WTC11 (cell line): Measurements from ENCODE around the gene SHMT1. TPM values are rescaled to one million over a fixed set of nuclear protein-coding genes. Genes with fewer than 3 reads are reported as not detected.

Experiments
- ATAC-seq: fragments of 200-7000 bp; cut with Tn5 transposase; 2 replicates; pipeline ENCODE4 v1.10.0; 2021; ENCODE audit warnings: mild to moderate bottlenecking, moderate library complexity
- CTCF ChIA-PET: fragments of 300-600 bp; sonication (Branson Sonifier 250); formaldehyde crosslinking; loops from one replicate; lab custom pipeline; 2021; ENCODE audit warnings: antibody characterized with exemption; lab: Charles Lee
- POLR2A ChIA-PET: fragments of 350-600 bp; sonication (Branson Sonifier 250); formaldehyde crosslinking; loops from one replicate; lab custom pipeline; 2021; ENCODE audit warnings: antibody characterized with exemption; lab: Charles Lee
- DNase-seq: peaks from one replicate; pipeline ENCODE4 v3.0.0; 2021; ENCODE audit warnings: low spot score
- H3K27ac Mint-ChIP-seq: 2 replicates; pipeline ENCODE4 v1.8.0; 2021; ENCODE audit warnings: mixed read lengths
- H3K27me3 Mint-ChIP-seq: 2 replicates; pipeline ENCODE4 v1.8.0; 2021; ENCODE audit warnings: low read depth, mild to moderate bottlenecking, moderate library complexity, mixed read lengths
- H3K36me3 Mint-ChIP-seq: 2 replicates; pipeline ENCODE4 v1.8.0; 2021; ENCODE audit warnings: mixed read lengths
- H3K4me1 Mint-ChIP-seq: 2 replicates; pipeline ENCODE4 v1.8.0; 2022; ENCODE audit warnings: mixed read lengths
- H3K4me3 Mint-ChIP-seq: 2 replicates; pipeline ENCODE4 v1.8.0; 2021; ENCODE audit warnings: mild to moderate bottlenecking, moderate library complexity, mixed read lengths
- H3K9me3 Mint-ChIP-seq: 2 replicates; pipeline ENCODE4 v1.8.0; 2021; ENCODE audit warnings: mixed read lengths
- CREB1 ChIP-seq: sonication (generic); formaldehyde crosslinking; IDR thresholded peaks from 2 replicates; pipeline ENCODE4 v1.8.0; 2023; ENCODE audit warnings: mild to moderate bottlenecking, missing genetic modification reagents
- CREM ChIP-seq: sonication (generic); formaldehyde crosslinking; IDR thresholded peaks from 2 replicates; pipeline ENCODE4 v1.8.1; 2022; ENCODE audit warnings: mild to moderate bottlenecking, missing genetic modification reagents, moderate library complexity
- FOXK1 ChIP-seq: sonication (generic); formaldehyde crosslinking; IDR thresholded peaks from 2 replicates; pipeline ENCODE4 v1.8.0; 2022; ENCODE audit warnings: mild to moderate bottlenecking, moderate library complexity, missing genetic modification reagents
- HMGXB4 ChIP-seq: sonication (generic); formaldehyde crosslinking; IDR thresholded peaks from 2 replicates; pipeline ENCODE4 v1.8.1; 2023; ENCODE audit warnings: mild to moderate bottlenecking, moderate library complexity, missing genetic modification reagents
- MXD4 ChIP-seq: fragments of 250-450 bp; sonication (Bioruptor Pico); IDR thresholded peaks from 2 replicates; pipeline ENCODE4 v1.8.0; 2021; ENCODE audit warnings: mild to moderate bottlenecking, moderate library complexity, borderline replicate concordance
- NFYB ChIP-seq: sonication (generic); formaldehyde crosslinking; conservative IDR thresholded peaks from 2 replicates; pipeline ENCODE4 v1.8.0; 2022; ENCODE audit warnings: low read depth, missing genetic modification reagents
- SMAD3 ChIP-seq: sonication (generic); formaldehyde crosslinking; IDR thresholded peaks from 2 replicates; pipeline ENCODE4 v1.8.0; 2022; ENCODE audit warnings: missing genetic modification reagents, mild to moderate bottlenecking, borderline replicate concordance
- SP1 ChIP-seq: sonication (generic); formaldehyde crosslinking; conservative IDR thresholded peaks from 2 replicates; pipeline ENCODE4 v1.8.1; 2022; ENCODE audit warnings: missing genetic modification reagents
- TP53 ChIP-seq: sonication (generic); formaldehyde crosslinking; IDR thresholded peaks from 2 replicates; pipeline ENCODE4 v1.8.1; 2023; ENCODE audit warnings: mild to moderate bottlenecking, missing genetic modification reagents
- ZNF232 ChIP-seq: sonication (generic); formaldehyde crosslinking; IDR thresholded peaks from 2 replicates; pipeline ENCODE4 v1.8.0; 2022; ENCODE audit warnings: mild to moderate bottlenecking, missing genetic modification reagents
- ZNF416 ChIP-seq: fragments of 250-450 bp; sonication (Bioruptor Pico); IDR thresholded peaks from 2 replicates; pipeline ENCODE4 v1.9.0; 2021; ENCODE audit warnings: mild to moderate bottlenecking, inconsistent platforms
- ZNF423 ChIP-seq: fragments of 250-450 bp; sonication (Bioruptor Pico); IDR thresholded peaks from 2 replicates; pipeline ENCODE4 v2.1.2; 2022; ENCODE audit warnings: mild to moderate bottlenecking, moderate library complexity
- ZSCAN18 ChIP-seq: fragments of 250-450 bp; sonication (Bioruptor Pico); IDR thresholded peaks from 2 replicates; pipeline ENCODE4 v2.1.2; 2022; ENCODE audit warnings: mild to moderate bottlenecking, moderate library complexity
- total RNA-seq: library from RNA; stranded (reverse); gene quantifications from 3 replicates; pipeline ENCODE4 v1.2.3, GENCODE V29; 2021
- TF ChIP-seq, protein P1 (sequence below): sonication (generic); formaldehyde crosslinking; conservative IDR thresholded peaks from 2 replicates; pipeline ENCODE4 v1.8.1; 2022; ENCODE audit warnings: mild to moderate bottlenecking, missing genetic modification reagents
- TF ChIP-seq, protein P2 (sequence below): sonication (generic); formaldehyde crosslinking; IDR thresholded peaks from 2 replicates; pipeline ENCODE4 v1.8.1; 2022; ENCODE audit warnings: mild to moderate bottlenecking, missing genetic modification reagents, moderate library complexity, borderline replicate concordance
- TF ChIP-seq, protein P3 (sequence below): fragments of 250-450 bp; sonication (Bioruptor Pico); IDR thresholded peaks from 2 replicates; pipeline ENCODE4 v1.8.0; 2021; ENCODE audit warnings: mild to moderate bottlenecking
- TF ChIP-seq, protein P4 (sequence below): sonication (generic); formaldehyde crosslinking; IDR thresholded peaks from 2 replicates; pipeline ENCODE4 v1.8.1; 2023; ENCODE audit warnings: mild to moderate bottlenecking, missing genetic modification reagents
- TF ChIP-seq, protein P5 (sequence below): sonication (generic); formaldehyde crosslinking; IDR thresholded peaks from 2 replicates; pipeline ENCODE4 v1.8.0; 2022; ENCODE audit warnings: mild to moderate bottlenecking, missing genetic modification reagents

Gene SHMT1
- total RNA-seq, 1 experiment from 2014 or later, result 49.2 TPM

DNA sequence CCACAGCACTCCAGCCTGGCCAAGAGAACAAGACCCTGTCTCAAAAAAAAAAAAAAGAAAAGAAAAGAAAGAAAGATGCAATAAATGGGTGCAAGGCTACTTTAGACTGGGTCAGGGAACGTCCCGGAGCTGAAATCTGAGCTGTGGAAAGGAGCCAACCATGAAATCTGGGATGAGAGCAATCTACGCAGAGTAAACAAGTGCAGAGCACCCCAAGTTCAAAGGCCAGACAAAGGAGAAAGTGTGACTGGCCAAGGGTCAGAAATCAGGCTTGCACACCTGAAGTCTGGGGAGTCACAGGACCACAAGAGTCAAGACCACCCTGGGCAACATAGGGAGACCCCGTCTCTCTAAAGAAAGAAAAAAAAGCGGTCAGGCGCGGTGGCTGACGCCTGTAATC, 2.8 kb downstream of the SHMT1 start:
- H3K9me3 Mint-ChIP-seq, result no peaks in the 10 kb centered on the region
- no peak overlapping the region for H3K27ac Mint-ChIP-seq
- peaks cover 19% of the 10 kb centered on the region for H3K36me3 Mint-ChIP-seq
- TF ChIP-seq ZSCAN18 (no peak), ZNF416 (CRISPR knock-in tag) (no peak), HMGXB4 (CRISPR knock-in tag) (no peak), SP1 (CRISPR knock-in tag) (no peak), CREM (CRISPR knock-in tag) (no peak), TP53 (CRISPR knock-in tag) (no peak), NFYB (CRISPR knock-in tag) (no peak), MXD4 (CRISPR knock-in tag) (no peak), CREB1 (CRISPR knock-in tag) (no peak), SMAD3 (no peak)
- TF ChIP-seq, protein P1, sequence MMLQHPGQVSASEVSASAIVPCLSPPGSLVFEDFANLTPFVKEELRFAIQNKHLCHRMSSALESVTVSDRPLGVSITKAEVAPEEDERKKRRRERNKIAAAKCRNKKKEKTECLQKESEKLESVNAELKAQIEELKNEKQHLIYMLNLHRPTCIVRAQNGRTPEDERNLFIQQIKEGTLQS (CRISPR knock-in tag), result no peak
- TF ChIP-seq, protein P2, sequence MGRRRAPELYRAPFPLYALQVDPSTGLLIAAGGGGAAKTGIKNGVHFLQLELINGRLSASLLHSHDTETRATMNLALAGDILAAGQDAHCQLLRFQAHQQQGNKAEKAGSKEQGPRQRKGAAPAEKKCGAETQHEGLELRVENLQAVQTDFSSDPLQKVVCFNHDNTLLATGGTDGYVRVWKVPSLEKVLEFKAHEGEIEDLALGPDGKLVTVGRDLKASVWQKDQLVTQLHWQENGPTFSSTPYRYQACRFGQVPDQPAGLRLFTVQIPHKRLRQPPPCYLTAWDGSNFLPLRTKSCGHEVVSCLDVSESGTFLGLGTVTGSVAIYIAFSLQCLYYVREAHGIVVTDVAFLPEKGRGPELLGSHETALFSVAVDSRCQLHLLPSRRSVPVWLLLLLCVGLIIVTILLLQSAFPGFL (CRISPR knock-in tag), result no peak
- TF ChIP-seq, protein P3, sequence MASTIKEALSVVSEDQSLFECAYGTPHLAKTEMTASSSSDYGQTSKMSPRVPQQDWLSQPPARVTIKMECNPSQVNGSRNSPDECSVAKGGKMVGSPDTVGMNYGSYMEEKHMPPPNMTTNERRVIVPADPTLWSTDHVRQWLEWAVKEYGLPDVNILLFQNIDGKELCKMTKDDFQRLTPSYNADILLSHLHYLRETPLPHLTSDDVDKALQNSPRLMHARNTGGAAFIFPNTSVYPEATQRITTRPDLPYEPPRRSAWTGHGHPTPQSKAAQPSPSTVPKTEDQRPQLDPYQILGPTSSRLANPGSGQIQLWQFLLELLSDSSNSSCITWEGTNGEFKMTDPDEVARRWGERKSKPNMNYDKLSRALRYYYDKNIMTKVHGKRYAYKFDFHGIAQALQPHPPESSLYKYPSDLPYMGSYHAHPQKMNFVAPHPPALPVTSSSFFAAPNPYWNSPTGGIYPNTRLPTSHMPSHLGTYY (CRISPR knock-in tag), result no peak
- TF ChIP-seq, all 79 proteins: peak for 0
- no peaks in the 10 kb centered on the region for H3K27me3 Mint-ChIP-seq
- DNase-seq, result no peak
- peaks cover 12% of the 10 kb centered on the region for H3K4me1 Mint-ChIP-seq
- ATAC-seq, result no peak
- ChIA-PET CTCF (no interaction called here), POLR2A (interaction anchor here (0.7 kb wide), 1 partner anchor 11 kb away, joined by 6 read pairs; no protein-coding TSS in a partner anchor)
- H3K4me3 Mint-ChIP-seq, result no peak overlapping the region

DNA sequence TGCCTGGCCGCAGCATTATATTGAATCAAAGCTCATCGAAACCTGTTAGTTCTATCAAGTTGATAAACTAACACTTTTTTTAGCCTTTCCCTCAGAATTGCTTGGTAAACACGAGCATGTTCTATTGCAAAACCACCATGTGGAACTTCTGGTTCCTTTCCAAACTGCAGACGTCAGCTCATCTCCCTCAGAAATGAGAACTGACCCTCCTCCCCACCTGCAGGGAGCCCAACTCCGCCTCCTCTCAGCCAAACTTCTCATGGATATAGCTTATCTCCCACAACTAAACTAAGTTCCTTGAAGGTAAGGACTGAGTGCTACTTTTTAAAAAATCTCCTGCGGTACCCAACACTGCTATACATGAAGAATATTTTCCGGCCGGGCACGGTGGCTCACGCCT, 6.7 kb downstream of the SHMT1 start:
- Mint-ChIP-seq H3K36me3 (peaks cover 51% of the 10 kb centered on the region), H3K4me3 (no peak overlapping the region), H3K27me3 (no peaks in the 10 kb centered on the region), H3K4me1 (no peaks in the 10 kb centered on the region), H3K9me3 (no peaks in the 10 kb centered on the region), H3K27ac (no peak overlapping the region)
- ChIA-PET POLR2A (no interaction called here), CTCF (no interaction called here)
- ATAC-seq (no peak), DNase-seq (no peak)
- TF ChIP-seq, protein P4, sequence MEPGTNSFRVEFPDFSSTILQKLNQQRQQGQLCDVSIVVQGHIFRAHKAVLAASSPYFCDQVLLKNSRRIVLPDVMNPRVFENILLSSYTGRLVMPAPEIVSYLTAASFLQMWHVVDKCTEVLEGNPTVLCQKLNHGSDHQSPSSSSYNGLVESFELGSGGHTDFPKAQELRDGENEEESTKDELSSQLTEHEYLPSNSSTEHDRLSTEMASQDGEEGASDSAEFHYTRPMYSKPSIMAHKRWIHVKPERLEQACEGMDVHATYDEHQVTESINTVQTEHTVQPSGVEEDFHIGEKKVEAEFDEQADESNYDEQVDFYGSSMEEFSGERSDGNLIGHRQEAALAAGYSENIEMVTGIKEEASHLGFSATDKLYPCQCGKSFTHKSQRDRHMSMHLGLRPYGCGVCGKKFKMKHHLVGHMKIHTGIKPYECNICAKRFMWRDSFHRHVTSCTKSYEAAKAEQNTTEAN, result no peak
- TF ChIP-seq ZNF232 (CRISPR knock-in tag) (no peak), ZNF423 (CRISPR knock-in tag) (no peak), FOXK1 (CRISPR knock-in tag) (no peak)
- TF ChIP-seq, protein P5, sequence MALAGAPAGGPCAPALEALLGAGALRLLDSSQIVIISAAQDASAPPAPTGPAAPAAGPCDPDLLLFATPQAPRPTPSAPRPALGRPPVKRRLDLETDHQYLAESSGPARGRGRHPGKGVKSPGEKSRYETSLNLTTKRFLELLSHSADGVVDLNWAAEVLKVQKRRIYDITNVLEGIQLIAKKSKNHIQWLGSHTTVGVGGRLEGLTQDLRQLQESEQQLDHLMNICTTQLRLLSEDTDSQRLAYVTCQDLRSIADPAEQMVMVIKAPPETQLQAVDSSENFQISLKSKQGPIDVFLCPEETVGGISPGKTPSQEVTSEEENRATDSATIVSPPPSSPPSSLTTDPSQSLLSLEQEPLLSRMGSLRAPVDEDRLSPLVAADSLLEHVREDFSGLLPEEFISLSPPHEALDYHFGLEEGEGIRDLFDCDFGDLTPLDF (CRISPR knock-in tag), result no peak
